WTC11 (cell line): Measurements from ENCODE around the gene PIGZ.

Experiments used
- ZNF671 ChIP-seq: fragments of 250-450 bp; sonication (Bioruptor Pico); IDR thresholded peaks from 2 replicates; pipeline ENCODE4 v1.8.0; 2021; ENCODE audit warnings: mild to moderate bottlenecking
- TF ChIP-seq, protein P1 (sequence below): fragments of 200-600 bp; IDR thresholded peaks from 2 replicates; pipeline ENCODE4 v1.8.0; 2022; ENCODE audit warnings: antibody characterized with exemption

DNA sequence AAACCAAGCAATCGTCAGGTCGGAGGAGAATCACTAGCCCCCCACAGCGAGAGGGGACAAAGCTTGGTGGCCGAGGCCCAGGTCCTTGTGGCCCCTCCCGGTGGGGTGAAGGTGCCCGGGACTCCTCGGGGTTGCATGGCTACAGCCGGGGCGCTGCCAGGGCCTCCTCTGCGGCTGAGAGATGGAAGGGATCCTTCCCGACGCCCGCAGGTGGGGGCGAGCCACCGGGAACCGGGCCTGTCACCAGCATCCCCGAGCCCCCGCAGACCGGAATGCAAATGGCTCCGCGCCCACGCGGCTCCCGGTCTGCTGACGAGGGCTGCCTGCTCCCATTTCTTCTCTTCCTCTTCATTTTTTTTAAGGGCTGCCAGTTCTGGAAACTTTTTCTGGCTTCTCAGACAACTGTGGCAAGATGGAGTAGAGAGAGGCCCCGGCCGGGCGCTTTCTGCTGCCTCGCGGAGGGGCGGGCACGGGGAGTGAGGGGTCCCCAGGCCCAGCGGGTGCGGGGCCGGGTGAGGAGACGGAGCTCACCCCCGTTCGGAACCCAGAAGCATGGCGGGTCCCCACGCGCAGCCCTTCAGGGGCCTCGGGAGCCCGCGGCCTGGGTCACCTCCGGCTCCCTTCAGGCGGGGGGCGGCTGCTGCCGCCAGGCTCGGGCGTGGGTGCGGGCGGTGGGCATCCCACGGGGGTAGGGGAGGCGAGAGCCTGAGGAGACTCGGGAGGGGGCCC is 33.5 kb upstream of the PIGZ start:
- TF ChIP-seq ZNF671 (CRISPR knock-in tag), result no peak
- TF ChIP-seq, protein P1, sequence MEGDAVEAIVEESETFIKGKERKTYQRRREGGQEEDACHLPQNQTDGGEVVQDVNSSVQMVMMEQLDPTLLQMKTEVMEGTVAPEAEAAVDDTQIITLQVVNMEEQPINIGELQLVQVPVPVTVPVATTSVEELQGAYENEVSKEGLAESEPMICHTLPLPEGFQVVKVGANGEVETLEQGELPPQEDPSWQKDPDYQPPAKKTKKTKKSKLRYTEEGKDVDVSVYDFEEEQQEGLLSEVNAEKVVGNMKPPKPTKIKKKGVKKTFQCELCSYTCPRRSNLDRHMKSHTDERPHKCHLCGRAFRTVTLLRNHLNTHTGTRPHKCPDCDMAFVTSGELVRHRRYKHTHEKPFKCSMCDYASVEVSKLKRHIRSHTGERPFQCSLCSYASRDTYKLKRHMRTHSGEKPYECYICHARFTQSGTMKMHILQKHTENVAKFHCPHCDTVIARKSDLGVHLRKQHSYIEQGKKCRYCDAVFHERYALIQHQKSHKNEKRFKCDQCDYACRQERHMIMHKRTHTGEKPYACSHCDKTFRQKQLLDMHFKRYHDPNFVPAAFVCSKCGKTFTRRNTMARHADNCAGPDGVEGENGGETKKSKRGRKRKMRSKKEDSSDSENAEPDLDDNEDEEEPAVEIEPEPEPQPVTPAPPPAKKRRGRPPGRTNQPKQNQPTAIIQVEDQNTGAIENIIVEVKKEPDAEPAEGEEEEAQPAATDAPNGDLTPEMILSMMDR, result no peak; the same call in 1 of the 2 replicates
